Measurements from ENCODE around the gene TPP1. TPM values are rescaled to one million over a fixed set of nuclear protein-coding genes. Genes with fewer than 3 reads are reported as not detected.

TPP1 gene
- total RNA-seq, 4 donors from 2014 or later = 44.4 to 71.5 (median 54.9) TPM

- Histone ChIP-seq H3K36me3 (peaks cover 20 to 50% (median 45%) of the 10 kb centered on the region in 4 donors), H3K9me3 (no peaks in the 10 kb centered on the region), H3K27me3 (no peaks in the 10 kb centered on the region), H3K4me3 (no peak overlapping the region), H3K4me1 (peaks cover 43 to 56% (median 50%) of the 10 kb centered on the region in 4 donors), H3K27ac (replicated peaks in 1 of 4) (peak overlapping the region in 1 of 4 donors; percentile 78)
- intact Hi-C loops (cut with DNase I) = no loop called here
- TF ChIP-seq EP300 (IDR thresholded peaks at IDR 0.05) (no peak), POLR2AphosphoS5 (IDR thresholded peaks at IDR 0.05) (no peak), CTCF (IDR thresholded peaks at IDR 0.05) (no peak), POLR2A (IDR thresholded peaks at IDR 0.05; ENCODE audit: low read depth) (no peak)
- WGBS = 80% methylated on average over 16 of the region's 16 CpGs
- DNase-seq (ENCODE audit: extremely low spot score) = no peak
Observed at GRCh38 chr11:6633422-6634408, 14.5 kb upstream of the TPP1 start.

- Histone ChIP-seq H3K36me3 (peaks cover 20 to 62% (median 53%) of the 10 kb centered on the region in 4 donors), H3K27me3 (no peaks in the 10 kb centered on the region), H3K27ac (replicated peaks in 1 of 4) (no peak overlapping the region), H3K4me1 (peaks cover 30 to 43% (median 36%) of the 10 kb centered on the region in 4 donors), H3K4me3 (no peak overlapping the region), H3K9me3 (no peaks in the 10 kb centered on the region)
- TF ChIP-seq POLR2AphosphoS5 (IDR thresholded peaks at IDR 0.05) (no peak), POLR2A (IDR thresholded peaks at IDR 0.05; ENCODE audit: low read depth) (no peak), CTCF (IDR thresholded peaks at IDR 0.05) (no peak), EP300 (IDR thresholded peaks at IDR 0.05) (no peak)
- intact Hi-C loops (cut with DNase I) = no loop called here
- WGBS = 91% methylated on average over 11 of the region's 29 CpGs
- DNase-seq (ENCODE audit: extremely low spot score) = no peak
Observed at GRCh38 chr11:6632116-6633073, 13.2 kb upstream of the TPP1 start.

GRCh38 chr11:6631361-6631890, 12.2 kb upstream of the TPP1 start:
- no peak for DNase-seq (ENCODE audit: extremely low spot score)
- peaks cover 20 to 72% (median 63%) of the 10 kb centered on the region in 4 donors for H3K36me3 ChIP-seq
- 89% methylated on average over 10 of the region's 11 CpGs for WGBS

More at GRCh38 chr11:6631361-6631890, 12.2 kb upstream of the TPP1 start:
- intact Hi-C loops (cut with DNase I) = no loop called here
- no peaks in the 10 kb centered on the region for H3K9me3 ChIP-seq
- peaks cover 21 to 37% (median 28%) of the 10 kb centered on the region in 4 donors for H3K4me1 ChIP-seq
- no peaks in the 10 kb centered on the region for H3K27me3 ChIP-seq
- H3K4me3 ChIP-seq = no peak overlapping the region
- no peak overlapping the region for H3K27ac ChIP-seq (replicated peaks in 1 of 4)
- TF ChIP-seq EP300 (IDR thresholded peaks at IDR 0.05) = no peak
- TF ChIP-seq POLR2AphosphoS5 (IDR thresholded peaks at IDR 0.05) = no peak
- TF ChIP-seq POLR2A (IDR thresholded peaks at IDR 0.05; ENCODE audit: low read depth) = no peak
- TF ChIP-seq CTCF (IDR thresholded peaks at IDR 0.05) = no peak

All from esophagus muscularis mucosa (tissue), 4 donors.